NCI-H524 (cell line): ENCODE results near the gene CDX1.

Source experiments
- DNase-seq, 2 experiments: peaks; one replicate each; lab custom pipeline; 2025; lab: John Stamatoyannopoulos, UW

Gene CDX1

GRCh38 chr5:150166650-150167511 lies at the start of gene CDX1:
Gene CDX1, plus strand, starts transcription at chr5:150166778. Its CDS starts 99 bp downstream, at chr5:150166877.
- no peak for DNase-seq

GRCh38 chr5:150117945-150118560 lies 48.5 kb upstream of the CDX1 start:
- DNase-seq, result no peak

GRCh38 chr5:150118561-150119229 lies 47.9 kb upstream of the CDX1 start:
- no peak for DNase-seq

GRCh38 chr5:150119421-150120061 lies 47.0 kb upstream of the CDX1 start:
- no peak for DNase-seq

GRCh38 chr5:150120062-150120441 lies 46.5 kb upstream of the CDX1 start:
- no peak for DNase-seq

- DNase-seq, result no peak
These were observed 45.7 kb upstream of the CDX1 start for GRCh38 chr5:150120617-150121447.

GRCh38 chr5:150121448-150122157 lies 45.0 kb upstream of the CDX1 start:
- DNase-seq, result no peak

GRCh38 chr5:150122158-150122510 lies 44.4 kb upstream of the CDX1 start:
- no peak for DNase-seq

- no peak for DNase-seq
These were observed 43.8 kb upstream of the CDX1 start for GRCh38 chr5:150122536-150123481.

GRCh38 chr5:150123542-150123941 lies 43.0 kb upstream of the CDX1 start:
- DNase-seq, result no peak

GRCh38 chr5:150124111-150124557 lies 42.4 kb upstream of the CDX1 start:
- no peak for DNase-seq

- no peak for DNase-seq
These were observed 42.0 kb upstream of the CDX1 start for GRCh38 chr5:150124596-150124995.

- no peak for DNase-seq
These were observed 41.2 kb upstream of the CDX1 start for GRCh38 chr5:150125334-150125733.

GRCh38 chr5:150126199-150126920 lies 40.2 kb upstream of the CDX1 start:
- no peak for DNase-seq

- DNase-seq, result no peak
These were observed 39.7 kb upstream of the CDX1 start for GRCh38 chr5:150126921-150127265.

- no peak for DNase-seq
These were observed 37.1 kb upstream of the CDX1 start for GRCh38 chr5:150129454-150129812.

GRCh38 chr5:150129813-150130492 lies 36.6 kb upstream of the CDX1 start:
- peak; percentile 8 to 24 for DNase-seq

- no peak for DNase-seq
These were observed 36.1 kb upstream of the CDX1 start for GRCh38 chr5:150130493-150130922.

- DNase-seq, result no peak
These were observed 35.1 kb upstream of the CDX1 start for GRCh38 chr5:150131461-150131860.
